Lower leg skin (tissue), 4 donors: ENCODE measurements around the gene MGMT. TPM values are rescaled to one million over a fixed set of nuclear protein-coding genes. Genes with fewer than 3 reads are reported as not detected.
A peak's percentile ranks its signal among the peaks of the same experiment; 100 is the strongest.

Source experiments
- DNase-seq, 2 donors: peaks; one replicate each; pipeline ENCODE4 v3.0.0-alpha.2; 2019; ENCODE audit warnings: low spot score in 2 of 2
- H3K4me3 ChIP-seq: fragments of 200-600 bp; sonication (generic); 2 replicates; pipeline ENCODE4 v1.5.1; 2017; ENCODE audit warnings: mild to moderate bottlenecking, low read depth; ENCODE audit not compliant: poor library complexity, severe bottlenecking
- POLR2A ChIP-seq, 2 donors: fragments of 450-650 bp; IDR thresholded peaks; one replicate each; pipeline ENCODE4 v1.6.1; 2016 to 2017; ENCODE audit warnings: antibody characterized with exemption in 2 of 2, mild to moderate bottlenecking in 1 of 2, moderate library complexity in 1 of 2
- WGBS, 2 donors: methylation state at CpG; one replicate each; pipeline ENCODE4 v1.1.5; 2018; 5-methylcytosine and 5-hydroxymethylcytosine counted together
- intact Hi-C: fragments of 100-400 bp; cut with DNase I; formaldehyde crosslinking; loops from one replicate; pipeline ENCODE4 v1.15.0; 2023; ENCODE audit warnings: low total_unique reads
- total RNA-seq, 4 donors: library from RNA; depleted of rRNA; stranded (reverse); fragments of >200 nt; gene quantifications; one replicate each; pipeline ENCODE4 v1.1.0, GENCODE V29; 2016
- TF ChIP-seq, protein P1 (sequence below), 3 donors: fragments of 450-650 bp; IDR thresholded peaks; one replicate each; pipeline ENCODE4 v1.5.1; 2016; ENCODE audit warnings: antibody characterized with exemption in 3 of 3, mild to moderate bottlenecking in 3 of 3, moderate library complexity in 2 of 3

MGMT gene
- total RNA-seq, 4 donors from 2014 or later, result 13.1 to 38.7 (median 29.2) TPM

- H3K4me3 ChIP-seq, result no peak overlapping the region
- DNase-seq, result no peak
Measured at GRCh38 chr10:129652021-129652420, 185.0 kb downstream of the MGMT start.

GRCh38 chr10:129652521-129653201, 185.6 kb downstream of the MGMT start:
- 95 to 97% methylated on average over 21 to 22 of the region's 22 CpGs for WGBS, 2 donors
- H3K4me3 ChIP-seq, result no peak overlapping the region
- DNase-seq, result no peak
- no peak for TF ChIP-seq POLR2A (IDR thresholded peaks at IDR 0.05)
- TF ChIP-seq, protein P1, sequence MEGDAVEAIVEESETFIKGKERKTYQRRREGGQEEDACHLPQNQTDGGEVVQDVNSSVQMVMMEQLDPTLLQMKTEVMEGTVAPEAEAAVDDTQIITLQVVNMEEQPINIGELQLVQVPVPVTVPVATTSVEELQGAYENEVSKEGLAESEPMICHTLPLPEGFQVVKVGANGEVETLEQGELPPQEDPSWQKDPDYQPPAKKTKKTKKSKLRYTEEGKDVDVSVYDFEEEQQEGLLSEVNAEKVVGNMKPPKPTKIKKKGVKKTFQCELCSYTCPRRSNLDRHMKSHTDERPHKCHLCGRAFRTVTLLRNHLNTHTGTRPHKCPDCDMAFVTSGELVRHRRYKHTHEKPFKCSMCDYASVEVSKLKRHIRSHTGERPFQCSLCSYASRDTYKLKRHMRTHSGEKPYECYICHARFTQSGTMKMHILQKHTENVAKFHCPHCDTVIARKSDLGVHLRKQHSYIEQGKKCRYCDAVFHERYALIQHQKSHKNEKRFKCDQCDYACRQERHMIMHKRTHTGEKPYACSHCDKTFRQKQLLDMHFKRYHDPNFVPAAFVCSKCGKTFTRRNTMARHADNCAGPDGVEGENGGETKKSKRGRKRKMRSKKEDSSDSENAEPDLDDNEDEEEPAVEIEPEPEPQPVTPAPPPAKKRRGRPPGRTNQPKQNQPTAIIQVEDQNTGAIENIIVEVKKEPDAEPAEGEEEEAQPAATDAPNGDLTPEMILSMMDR (IDR thresholded peaks at IDR 0.05), result no peak
- intact Hi-C loops, result no loop called here

More at GRCh38 chr10:129652021-129652420, 185.0 kb downstream of the MGMT start:
- no peak for TF ChIP-seq POLR2A (IDR thresholded peaks at IDR 0.05)
- TF ChIP-seq, protein P1 (IDR thresholded peaks at IDR 0.05), result no peak
- 92% methylated on average over 14 to 15 of the region's 15 CpGs for WGBS, 2 donors
- intact Hi-C loops, result no loop called here

GRCh38 chr10:129653428-129653827, 186.4 kb downstream of the MGMT start:
- intact Hi-C loops, result no loop called here
- DNase-seq, result no peak

DNA sequence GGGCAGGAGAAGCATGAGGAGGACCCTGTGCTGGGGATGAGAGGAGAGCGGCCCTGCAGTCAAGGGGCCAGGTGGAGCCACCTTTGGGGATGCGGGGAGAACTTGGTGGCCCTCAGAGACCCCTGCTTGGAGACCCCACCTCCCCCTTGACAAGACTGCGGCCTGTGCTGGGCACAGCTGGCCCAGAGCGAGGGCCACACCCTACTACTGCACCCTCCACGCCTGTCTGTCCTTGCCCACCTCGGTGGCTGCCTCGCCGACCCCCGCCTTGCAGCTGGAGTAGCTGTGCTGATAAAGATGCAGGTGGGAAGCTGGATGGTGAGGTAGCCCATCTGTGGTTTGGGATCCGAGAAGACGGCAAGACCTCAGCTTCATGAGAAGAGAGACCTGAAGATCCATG, 186.8 kb downstream of the MGMT start:
- TF ChIP-seq POLR2A (IDR thresholded peaks at IDR 0.05), result no peak
- TF ChIP-seq, protein P1 (IDR thresholded peaks at IDR 0.05), result no peak
- WGBS, 2 donors, result 95 to 96% methylated on average over 11 of the region's 11 CpGs
- H3K4me3 ChIP-seq, result no peak overlapping the region
- intact Hi-C loops, result no loop called here
- no peak for DNase-seq

More at GRCh38 chr10:129653428-129653827, 186.4 kb downstream of the MGMT start:
- TF ChIP-seq, protein P1 (IDR thresholded peaks at IDR 0.05), result no peak
- TF ChIP-seq POLR2A (IDR thresholded peaks at IDR 0.05), result no peak
- no peak overlapping the region for H3K4me3 ChIP-seq
- WGBS, 2 donors, result 94% methylated on average over 7 to 8 of the region's 8 CpGs

DNA sequence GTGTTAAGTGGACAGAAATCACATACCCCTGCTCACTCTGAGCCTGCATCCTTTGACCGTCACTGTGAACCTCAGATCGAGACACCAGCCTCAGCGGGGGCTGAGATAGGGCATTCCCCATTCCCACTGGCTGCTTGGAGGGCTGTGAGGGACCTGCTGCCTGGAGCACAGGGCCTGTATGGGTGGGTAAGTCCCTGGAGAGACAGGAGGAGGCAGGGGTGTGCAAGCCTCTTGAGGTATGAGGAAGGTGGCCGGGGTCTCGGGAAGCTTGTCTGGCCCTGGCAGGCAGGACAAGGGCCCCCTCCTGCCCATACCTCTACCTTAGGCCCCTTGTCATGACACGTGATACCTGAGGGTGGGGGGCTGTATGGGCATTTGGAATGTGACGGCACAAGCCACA, 187.4 kb downstream of the MGMT start:
- intact Hi-C loops, result no loop called here
- WGBS, 2 donors, result 96 to 100% methylated on average over 7 of the region's 7 CpGs
- peak in 1 of 2 donors; percentile 75 for DNase-seq

More for the DNA sequence above, 187.4 kb downstream of the MGMT start:
- TF ChIP-seq POLR2A (IDR thresholded peaks at IDR 0.05), result no peak
- TF ChIP-seq, protein P1 (IDR thresholded peaks at IDR 0.05), result no peak
- no peak overlapping the region for H3K4me3 ChIP-seq
